CD4-positive, alpha-beta T cell treated with Interleukin-15 for 4 hours (primary cell): ENCODE measurements around the gene LRBA.
"Not testable (repeated sequence)": the region's sequence is repeated elsewhere in the genome, so short reads cannot be mapped to it uniquely, and the experiment has no call there.

ENCODE experiments used
- DNase-seq: peaks from one replicate; pipeline ENCODE4 v3.0.0-alpha.2; 2020; ENCODE audit warnings: low spot score

LRBA gene

DNA sequence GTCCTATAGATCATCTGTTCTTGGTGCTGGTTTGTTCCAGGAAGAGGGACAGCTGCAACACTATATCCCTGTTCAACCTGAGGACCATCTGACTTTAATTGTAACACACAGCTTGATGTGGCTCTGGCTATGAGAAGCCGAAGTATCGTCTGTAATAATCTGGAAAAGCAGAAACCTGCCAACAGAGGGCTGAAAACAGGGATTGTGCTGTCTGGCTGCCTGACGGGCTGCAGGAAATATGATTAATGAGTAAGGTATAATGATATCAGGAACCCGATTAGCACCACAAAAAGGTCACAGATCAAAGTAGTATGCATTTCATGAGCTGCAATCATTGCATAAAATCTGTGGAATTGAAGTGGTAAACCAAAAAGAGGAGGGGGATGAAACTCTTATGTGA lies 603.6 kb downstream of the LRBA start:
- DNase-seq = no peak

DNA sequence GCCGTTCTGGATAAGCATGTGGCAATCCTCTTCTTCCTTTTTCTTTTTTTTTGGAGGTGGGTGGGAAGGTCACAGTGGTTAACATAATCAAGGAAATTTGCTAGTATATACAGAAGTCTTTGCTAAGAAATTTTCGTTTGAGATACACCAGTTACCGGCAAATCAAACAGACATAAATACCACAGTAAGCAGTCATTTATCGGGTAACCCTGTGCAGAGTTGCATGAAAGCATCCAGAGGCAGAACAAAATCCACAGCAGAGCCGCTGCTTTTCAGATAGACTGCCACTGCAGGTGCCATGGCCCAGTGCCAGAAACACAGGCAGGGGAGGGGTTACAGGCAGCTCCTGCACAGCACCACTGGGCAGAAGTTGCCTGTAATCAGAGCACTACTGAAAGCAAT lies 612.2 kb downstream of the LRBA start:
- no peak for DNase-seq

DNA sequence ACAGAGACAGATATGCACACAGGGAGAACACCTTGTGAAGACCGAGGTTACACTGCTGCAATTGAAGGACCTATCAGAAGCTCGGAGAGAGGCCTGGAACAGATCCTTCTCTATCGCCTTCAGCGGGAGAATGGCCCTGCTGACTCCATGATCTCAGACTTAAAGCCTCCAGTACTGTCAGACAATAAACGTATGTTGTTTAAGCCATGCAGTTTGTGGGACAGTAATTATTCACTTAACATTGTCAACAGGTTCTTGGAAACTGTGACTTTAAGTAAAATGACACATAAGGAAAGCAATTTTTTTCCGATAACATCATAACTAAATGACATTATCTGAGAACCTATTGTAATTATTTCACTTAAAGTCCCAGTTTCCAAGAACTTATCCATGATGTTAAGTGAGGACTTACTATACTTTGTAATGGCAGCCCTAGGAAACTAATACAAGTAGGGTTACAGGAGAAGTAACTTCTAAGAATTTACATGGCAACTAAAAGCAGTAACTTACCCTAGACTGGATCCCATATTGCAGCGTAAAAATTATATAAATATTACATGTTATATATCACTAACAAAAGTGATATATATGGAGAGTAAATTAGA lies 613.9 kb downstream of the LRBA start:
- no peak for DNase-seq

DNA sequence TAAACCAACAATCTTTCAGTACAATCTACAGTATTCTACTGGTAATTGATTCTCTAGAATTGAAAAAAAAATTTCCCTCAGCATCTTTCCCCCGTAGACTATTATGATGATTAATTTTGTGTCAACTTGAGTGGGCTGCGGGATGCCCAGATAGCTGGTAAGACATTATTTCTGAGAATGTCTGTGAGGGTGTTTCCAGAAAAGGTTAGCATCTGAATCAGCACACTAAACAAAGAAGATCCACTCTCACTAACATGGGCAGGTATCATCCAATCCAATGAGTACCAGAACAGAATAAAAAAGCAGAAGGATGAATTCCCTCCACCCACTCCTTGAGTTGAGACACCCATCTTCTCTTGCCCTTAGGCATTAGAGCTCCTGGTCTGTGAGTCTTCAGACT lies 619.2 kb downstream of the LRBA start:
- no peak for DNase-seq

DNA sequence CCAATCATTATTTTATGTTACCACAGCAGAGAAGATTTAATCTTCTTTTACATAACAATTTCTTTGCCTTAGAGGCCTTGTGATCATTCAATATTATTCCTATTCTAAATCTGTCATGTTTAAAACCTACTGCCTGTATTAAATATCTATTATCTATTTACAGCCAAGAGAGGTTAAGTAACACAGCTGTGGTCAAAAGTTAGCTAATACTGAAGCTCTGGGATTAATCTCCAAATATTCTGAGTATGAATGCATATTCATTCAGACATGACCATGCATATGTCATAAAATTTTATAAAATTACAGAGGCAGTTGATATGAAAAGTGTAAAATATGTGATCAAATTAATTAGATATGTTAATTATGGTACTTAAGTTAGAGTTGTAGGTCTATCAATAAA lies 621.0 kb downstream of the LRBA start:
- DNase-seq = no peak

DNA sequence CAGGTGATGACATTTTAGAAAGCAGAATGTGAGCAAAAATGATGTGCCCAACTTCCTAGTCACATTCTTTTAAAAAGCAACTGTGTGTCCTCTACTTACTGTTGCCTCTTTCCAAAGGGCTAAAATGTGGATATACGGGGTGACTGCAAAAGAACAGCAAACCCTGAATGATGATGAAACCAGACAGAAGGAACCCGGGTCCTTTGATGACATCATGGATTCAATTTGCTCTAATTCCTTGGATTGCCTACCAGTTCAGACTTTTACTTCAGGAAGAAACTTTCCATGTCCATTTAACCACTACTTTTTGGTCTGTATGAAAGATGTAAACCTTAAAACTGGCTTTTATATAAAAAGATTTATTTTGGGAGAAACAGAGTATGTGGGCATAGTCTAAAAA lies 624.0 kb downstream of the LRBA start:
- DNase-seq = no peak

DNA sequence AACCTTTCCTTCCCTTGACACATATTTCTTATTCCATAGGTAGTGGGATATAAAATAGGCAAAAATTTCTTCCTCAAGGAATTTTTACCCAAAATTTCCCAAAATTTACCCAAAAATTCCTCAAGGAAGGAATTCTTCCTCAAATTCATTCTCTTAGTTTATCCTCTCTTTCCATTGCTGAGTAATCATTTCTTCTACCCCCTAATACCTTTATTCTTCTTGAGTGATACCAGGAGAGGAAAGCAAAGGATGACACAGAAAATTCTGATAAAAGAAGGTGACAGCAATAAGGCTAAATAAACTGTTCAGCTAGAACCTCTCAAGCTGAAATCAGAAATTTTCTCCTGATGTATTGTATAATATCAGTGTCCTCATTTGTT lies 624.6 kb downstream of the LRBA start:
- DNase-seq = no peak

DNA sequence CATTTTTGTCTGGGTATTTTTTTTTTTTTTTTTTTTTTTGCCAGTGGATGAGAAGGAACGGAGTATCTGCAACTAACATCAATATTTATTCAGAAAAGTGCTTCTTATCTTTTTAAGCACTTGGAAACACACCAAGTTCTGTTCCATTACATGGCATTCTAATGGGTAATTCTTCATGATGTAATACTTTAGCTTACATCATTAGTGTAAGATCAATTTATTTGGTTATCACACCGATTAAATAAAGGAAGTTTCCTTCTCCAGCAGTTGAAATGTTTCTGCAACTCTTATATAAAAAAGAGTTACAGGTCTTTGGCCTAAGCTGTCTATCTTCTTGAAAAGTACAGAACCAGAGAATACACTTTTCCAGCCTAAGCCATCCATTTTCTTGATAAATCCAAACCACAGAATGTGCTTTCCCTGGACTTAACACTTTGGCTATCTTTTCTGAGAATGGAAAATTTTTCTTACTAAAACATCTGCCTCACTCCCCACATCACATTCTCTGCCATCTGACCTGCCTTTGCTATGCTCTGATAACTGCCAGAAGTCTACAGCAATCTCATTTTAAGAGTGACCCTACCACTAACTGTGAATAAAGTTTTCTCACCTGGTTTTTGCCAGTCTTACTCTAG lies 625.1 kb downstream of the LRBA start:
- DNase-seq = no peak

DNA sequence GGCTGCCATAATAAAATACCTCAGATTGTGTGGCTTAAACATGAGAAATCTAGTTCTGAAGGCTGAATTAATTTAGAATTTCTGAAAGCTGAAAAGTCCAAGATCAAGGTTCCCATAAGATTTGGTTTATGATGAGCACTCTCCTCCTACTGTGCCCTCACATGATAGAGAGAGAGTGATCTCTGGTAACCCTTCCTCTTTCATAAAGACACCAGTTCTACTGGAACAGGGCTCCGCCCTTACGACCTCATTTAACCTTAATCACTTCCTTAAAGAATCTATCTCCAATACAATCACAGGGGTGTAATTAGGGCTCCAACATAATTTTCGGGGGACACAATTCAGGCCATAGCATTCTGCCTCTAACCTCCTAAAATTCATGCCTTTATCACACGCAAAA lies 627.1 kb downstream of the LRBA start:
- no peak for DNase-seq

DNA sequence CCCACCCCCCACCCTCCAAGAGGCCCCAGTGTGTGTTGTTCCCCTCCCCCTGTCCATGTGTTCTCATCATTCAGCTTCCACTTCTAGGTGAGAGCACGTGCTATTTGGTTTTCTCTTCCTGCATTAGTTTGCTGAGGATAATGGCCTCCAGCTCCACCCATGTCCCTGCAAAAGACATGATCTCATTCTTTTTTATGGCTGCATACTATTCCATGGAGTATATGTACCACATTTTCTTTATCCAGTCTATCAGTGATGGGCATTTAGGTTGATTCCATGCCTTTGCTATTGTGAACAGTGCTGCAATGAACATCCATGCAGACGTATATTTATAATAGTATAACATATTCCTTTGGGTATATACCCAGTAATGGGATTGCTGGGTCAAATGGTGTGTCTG lies 628.7 kb downstream of the LRBA start:
- not testable (repeated sequence) for DNase-seq

DNA sequence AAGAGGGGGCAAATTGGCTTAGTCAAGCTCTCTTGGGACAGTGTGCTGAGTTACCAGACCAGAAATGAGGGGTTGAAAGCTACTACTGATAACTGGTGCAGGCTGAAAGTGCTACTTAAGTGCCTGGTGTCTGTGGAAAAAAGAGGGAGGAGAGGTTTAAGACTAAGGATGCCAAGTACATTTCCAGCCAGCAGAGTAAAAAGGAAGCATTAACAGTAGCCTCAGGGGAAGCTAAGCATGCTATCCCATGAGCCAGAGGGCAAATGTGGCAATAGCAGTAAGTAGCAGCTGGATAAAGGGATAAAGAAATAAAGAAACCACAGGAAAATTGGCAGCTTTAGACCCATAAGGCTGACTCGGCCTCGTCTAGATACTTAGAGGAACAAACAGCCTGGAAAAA lies 629.5 kb downstream of the LRBA start:
- DNase-seq = no peak

DNA sequence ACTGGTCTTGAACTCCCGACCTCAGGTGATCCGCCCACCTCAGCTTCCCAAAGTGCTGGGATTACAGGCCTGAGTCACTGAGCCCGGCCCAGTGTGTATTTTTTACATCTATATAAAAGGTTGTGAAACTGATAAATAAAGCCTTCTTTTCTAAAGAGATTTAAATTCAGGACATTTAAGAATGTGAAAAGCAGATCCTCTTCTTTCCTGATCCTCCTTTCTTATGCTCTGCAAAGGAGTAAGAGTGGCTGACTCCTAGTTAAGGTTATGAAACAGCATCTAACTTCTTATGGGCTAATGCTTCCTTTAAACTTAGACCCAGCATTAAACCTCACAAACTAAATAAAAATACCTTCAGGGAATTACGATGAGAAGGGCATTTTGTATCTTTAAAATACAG lies 630.8 kb downstream of the LRBA start:
- no peak for DNase-seq

DNA sequence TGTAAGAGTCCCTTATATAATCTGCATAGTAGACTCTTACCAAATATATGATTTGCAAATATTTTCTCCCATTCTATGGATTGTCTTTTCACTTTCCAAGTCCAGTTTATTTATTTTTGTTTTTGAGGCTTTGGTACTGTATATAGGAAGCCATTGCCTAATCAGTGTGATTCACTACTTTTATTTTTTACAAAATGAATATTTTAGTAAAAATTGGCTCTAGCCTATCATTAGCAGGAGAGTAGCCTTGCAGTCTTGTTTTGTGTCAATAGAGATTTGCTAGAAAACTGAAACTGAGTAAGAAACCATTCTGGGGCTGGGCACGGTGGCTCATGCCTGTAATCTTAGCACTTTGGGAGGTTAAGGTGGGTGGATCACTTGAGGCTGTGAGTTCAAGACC lies 633.1 kb downstream of the LRBA start:
- DNase-seq = no peak

DNA sequence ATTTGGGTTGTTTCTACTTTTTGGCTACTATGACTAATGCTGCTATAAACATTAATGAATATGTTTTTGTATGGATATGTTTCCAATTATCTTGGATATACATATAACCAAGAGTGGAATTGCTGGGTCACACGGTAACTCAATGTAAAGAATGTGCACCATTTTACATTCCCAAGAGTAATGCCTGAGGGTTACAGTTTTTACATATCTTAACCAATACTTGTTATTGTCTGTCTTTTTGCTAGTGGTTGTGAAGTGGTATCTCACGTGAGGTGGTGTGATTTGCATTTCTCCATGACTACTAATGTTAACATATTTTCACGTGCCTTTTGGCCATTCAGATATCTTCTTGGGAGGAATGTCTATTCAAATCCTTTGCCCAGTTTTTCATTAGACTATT lies 633.5 kb downstream of the LRBA start:
- no peak for DNase-seq

DNA sequence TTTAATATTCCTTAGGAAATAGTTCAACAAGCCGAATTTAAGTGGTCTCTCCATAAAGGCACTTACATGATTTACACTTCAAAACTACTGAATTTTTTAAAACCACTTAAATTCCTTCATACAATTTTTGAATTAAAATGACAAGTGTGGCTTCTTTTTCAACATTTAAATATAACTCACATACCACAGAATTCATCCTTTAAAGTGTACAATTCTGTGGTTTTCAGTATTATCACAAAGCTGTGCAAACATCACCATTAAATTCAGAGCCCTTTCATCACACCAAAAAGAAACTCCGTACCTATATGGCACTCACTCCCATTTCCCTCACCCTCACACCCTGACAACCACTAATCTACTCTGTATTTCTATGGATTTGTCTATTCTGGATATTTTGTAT lies 634.0 kb downstream of the LRBA start:
- no peak for DNase-seq

DNA sequence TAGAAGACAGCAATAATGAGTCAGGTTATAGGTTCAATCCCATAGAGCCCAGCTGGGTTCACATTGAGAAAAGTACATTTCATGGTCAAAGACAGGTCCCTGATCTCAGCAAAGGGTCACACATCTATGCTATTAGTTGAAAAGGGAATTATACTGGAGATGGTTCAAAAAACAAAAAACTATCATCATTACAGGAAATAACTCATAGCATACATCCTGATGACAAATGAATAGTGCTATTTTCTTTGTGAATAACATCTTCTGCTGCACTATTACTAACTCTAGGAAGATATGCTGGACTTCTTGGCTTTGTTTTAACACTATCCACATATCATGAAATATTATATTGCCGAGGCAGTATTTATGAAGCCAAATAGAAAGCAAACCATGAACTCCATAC lies 635.6 kb downstream of the LRBA start:
- DNase-seq = no peak

DNA sequence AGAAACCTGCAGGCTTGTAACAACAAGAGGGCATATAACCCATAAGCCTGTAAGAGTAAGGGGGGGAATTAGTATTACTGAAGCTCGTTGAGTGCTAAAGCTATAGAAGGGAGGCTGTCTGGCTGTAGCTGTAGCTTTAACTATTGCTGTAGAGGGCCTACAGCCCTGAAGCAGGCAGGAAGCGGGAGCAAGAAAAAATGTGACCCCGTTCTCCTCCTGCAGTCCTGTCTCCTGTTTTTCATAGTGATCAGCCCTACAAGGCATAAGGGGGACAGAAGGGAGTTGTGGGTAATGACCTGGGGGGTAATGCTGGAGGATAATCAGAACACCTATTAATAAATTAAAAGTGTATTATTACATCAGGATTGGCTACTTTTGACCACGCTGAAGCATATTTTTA lies 640.1 kb downstream of the LRBA start:
- no peak for DNase-seq

DNA sequence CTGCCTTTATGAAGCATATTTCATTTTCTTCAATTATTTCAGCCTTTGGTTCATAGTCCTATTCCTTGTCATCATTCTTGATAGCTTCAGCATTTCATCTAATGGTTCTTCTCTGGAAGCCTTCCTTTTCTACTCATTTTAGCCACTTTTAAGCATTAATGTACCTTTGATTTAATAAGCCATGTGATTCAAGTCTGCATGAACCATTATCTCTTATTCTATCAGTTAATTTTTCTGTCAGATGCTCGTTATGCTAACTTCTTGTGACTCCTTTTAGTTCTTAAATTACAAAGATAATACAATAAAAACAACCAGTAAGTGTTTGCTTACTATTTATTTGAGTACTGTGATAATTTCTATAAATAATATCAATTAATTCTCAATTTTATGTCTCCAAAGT lies 643.2 kb downstream of the LRBA start:
- no peak for DNase-seq

DNA sequence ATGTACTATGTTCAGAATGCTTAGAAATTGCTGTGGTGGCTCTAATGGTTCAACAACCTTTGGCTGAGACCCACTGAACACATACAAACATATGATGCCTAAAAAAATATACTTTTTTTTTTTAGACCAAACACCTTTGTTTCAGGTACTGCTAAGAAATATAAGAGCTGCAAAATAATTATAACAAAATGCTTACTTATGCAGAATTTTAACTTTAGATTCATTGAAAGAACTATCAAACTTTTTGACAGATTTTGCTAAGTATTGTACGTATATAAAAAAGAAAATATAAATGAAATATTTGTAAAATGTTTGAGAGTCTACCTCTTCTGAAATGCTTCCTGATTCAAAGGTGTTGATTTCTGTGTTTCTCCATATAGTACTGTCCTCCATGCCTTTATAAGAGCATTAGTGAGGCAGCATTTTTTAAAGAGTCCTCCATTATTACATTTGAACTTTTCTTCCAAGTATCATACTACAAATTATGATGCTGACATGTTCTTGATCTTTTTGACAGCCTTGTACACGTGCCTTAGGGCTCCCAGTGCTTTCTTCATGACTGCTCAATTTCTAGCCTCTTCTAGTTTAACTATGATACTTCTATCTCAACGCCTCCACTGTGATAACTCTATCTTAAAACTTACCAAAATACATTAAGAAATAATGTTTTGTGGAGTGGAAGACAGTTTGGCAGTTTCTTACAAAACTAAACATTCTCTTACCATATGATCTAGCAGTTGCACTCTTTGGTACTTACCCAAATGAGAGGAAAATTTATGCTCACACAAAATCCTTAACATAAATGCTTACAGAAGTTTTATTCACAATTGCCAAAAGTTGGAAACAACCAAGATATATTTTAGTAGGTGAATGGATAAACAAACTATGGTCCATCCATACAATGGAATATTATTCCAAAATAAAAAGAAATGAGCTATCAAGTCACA lies 645.4 kb downstream of the LRBA start:
- DNase-seq = no peak

DNA sequence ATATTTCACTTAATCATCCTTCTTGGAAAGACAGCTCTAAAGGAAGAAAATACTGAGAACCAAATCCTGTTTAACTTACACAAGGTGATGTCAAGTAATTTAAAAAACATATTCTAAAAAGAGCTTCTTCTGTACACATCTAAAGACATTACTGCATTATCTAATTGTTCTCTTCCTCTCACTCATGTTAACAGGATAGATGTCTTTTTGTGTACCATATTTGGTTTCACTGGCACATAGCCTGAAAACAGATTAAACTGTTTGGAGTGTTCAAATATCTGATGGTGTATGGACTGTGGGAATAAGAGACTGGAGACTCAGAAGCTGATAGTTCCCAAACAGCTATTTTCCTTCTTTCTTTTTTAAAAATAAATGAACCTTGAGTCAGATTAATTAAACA lies 646.4 kb downstream of the LRBA start:
- no peak for DNase-seq

DNA sequence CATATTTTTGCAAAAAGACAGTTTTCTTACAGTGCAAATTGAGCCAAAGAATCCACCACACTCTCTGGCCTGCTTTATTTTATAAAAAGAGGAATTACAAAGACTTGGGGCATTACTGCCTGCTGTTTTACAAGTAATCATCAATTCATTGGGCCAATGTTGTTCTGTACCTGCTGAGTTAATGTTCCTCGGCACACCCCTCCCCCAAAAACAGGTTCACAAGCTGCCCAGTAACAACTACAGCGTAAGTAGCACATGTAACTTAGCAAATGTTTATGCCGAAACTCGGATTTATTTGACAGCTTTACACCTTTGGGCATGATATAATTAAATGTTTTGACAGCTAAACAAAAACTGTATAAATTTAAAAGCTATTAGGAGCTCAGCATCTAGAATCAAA lies 647.8 kb downstream of the LRBA start:
- DNase-seq = no peak

DNA sequence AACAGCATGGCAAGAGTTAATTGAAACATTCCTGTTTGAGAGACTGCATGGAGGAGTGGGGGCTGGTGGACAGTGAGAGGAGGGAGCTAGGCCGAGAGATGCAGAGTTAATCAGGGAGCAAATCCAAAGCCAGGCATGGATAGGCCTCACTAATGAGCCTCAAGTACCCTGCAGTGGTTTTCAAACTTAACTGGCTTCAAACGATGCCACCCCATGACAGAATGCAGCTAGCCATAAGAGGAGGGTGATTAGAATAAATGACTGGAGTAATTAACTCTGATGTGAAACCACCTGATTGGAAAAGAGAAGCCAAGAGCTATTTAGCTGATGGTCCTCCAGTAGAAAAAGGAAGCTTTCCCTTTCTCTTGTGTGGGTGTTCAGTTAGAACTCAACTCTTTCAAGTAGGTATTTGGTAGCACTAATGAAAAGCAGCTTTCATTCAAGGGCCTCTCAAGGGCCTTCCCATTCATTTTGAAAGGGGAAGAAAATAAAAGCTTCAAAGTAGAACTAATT lies 648.5 kb downstream of the LRBA start:
- DNase-seq = no peak
